Hematopoietic multipotent progenitor cell treated with erythropoietin and hydrocortisone succinate and interleukin-3 and kit ligand, for 15 days (in vitro differentiated cells): ENCODE measurements around the gene CCNT1.

Experiments used
- DNase-seq: peaks from one replicate; pipeline ENCODE4 v3.0.0-alpha.2; 2015; ENCODE audit warnings: low spot score

Gene CCNT1

GRCh38 chr12:48640854-48641253, 75.7 kb downstream of the CCNT1 start:
- no peak for DNase-seq

- no peak for DNase-seq
Measured at GRCh38 chr12:48640428-48640827, 76.1 kb downstream of the CCNT1 start.
